ENCODE measurements around the gene RNF146.

DNA sequence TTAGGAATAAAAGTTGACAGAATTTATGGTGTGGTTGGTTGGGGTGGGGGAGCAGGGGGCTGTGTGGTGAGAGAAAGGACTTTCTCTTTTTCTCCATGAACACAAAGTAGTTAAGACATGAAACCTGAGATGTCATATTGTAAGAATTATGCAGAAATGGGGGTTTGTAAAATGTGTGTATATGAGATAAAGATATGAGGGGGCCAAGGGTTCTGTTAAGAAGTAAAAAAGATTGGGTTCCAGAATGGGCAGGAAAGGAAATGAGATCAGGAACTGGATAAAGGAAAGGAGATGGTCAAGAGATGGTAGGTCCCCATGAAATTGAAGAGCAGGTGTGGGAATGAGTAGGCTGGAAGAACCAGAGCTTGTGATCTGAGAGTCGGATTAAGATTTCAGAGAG lies 9.7 kb downstream of the RNF146 start:
- no peak for TF ChIP-seq EZH2 (IDR thresholded peaks at IDR 0.05; ENCODE audit: insufficient read depth, poor library complexity, severe bottlenecking)
- no peak for TF ChIP-seq EZH2phosphoT487 (IDR thresholded peaks at IDR 0.05; ENCODE audit: insufficient read depth, low read depth)

Data from GM23248 (cell line).